Stimulated activated memory B cell treated with anti-CD40 and anti-IgM and Interleukin-4, amounts not matched to agents 10 μg/mL and 1 μg/mL and 100 μg/mL, for 72 hours (primary cell): ENCODE data around the gene PAQR4.
"Not testable (repeated sequence)": the region's sequence is repeated elsewhere in the genome, so short reads cannot be mapped to it uniquely, and the experiment has no call there.

ENCODE experiments used
- ATAC-seq: fragments of 150-1000 bp; cut with Tn5 transposase; 2 replicates; pipeline ENCODE4 v1.10.0; 2021
- H3K27ac Mint-ChIP-seq: one replicate; pipeline ENCODE4 v1.8.0; 2022; ENCODE audit warnings: mild to moderate bottlenecking, mixed read lengths
- H3K27me3 Mint-ChIP-seq: one replicate; pipeline ENCODE4 v1.8.0; 2022; ENCODE audit warnings: mixed read lengths
- H3K36me3 Mint-ChIP-seq: one replicate; pipeline ENCODE4 v1.8.0; 2022; ENCODE audit warnings: mixed read lengths
- H3K4me1 Mint-ChIP-seq: one replicate; pipeline ENCODE4 v1.8.0; 2022; ENCODE audit warnings: mixed read lengths
- H3K4me3 Mint-ChIP-seq: one replicate; pipeline ENCODE4 v1.8.0; 2022; ENCODE audit warnings: mild to moderate bottlenecking, moderate library complexity, mixed read lengths
- H3K9me3 Mint-ChIP-seq: one replicate; pipeline ENCODE4 v1.8.0; 2022; ENCODE audit warnings: mixed read lengths

Gene PAQR4

GRCh38 chr16:2934450-2934849 is 34.7 kb upstream of the PAQR4 start:
- H3K27ac Mint-ChIP-seq: no peak overlapping the region

GRCh38 chr16:2936436-2937011 is 32.6 kb upstream of the PAQR4 start:
- Mint-ChIP-seq H3K4me3 (no peak overlapping the region), H3K27ac (no peak overlapping the region), H3K9me3 (no peaks in the 10 kb centered on the region), H3K4me1 (peaks cover under 1% of the 10 kb centered on the region), H3K36me3 (peaks cover 69% of the 10 kb centered on the region), H3K27me3 (no peaks in the 10 kb centered on the region)
- no peak for ATAC-seq

More at GRCh38 chr16:2934450-2934849, 34.7 kb upstream of the PAQR4 start:
- Mint-ChIP-seq H3K9me3 (no peaks in the 10 kb centered on the region), H3K36me3 (peaks cover 59% of the 10 kb centered on the region), H3K27me3 (no peaks in the 10 kb centered on the region), H3K4me3 (no peak overlapping the region), H3K4me1 (no peaks in the 10 kb centered on the region)
- no peak for ATAC-seq

GRCh38 chr16:2937170-2937569 is 32.0 kb upstream of the PAQR4 start:
- ATAC-seq: no peak
- peaks cover 7% of the 10 kb centered on the region for H3K4me1 Mint-ChIP-seq
- peaks cover 70% of the 10 kb centered on the region for H3K36me3 Mint-ChIP-seq
- no peak overlapping the region for H3K4me3 Mint-ChIP-seq
- H3K27ac Mint-ChIP-seq: no peak overlapping the region
- H3K27me3 Mint-ChIP-seq: no peaks in the 10 kb centered on the region
- H3K9me3 Mint-ChIP-seq: no peaks in the 10 kb centered on the region

- H3K36me3 Mint-ChIP-seq: peaks cover 71% of the 10 kb centered on the region
- peaks cover 9% of the 10 kb centered on the region for H3K4me1 Mint-ChIP-seq
- no peaks in the 10 kb centered on the region for H3K27me3 Mint-ChIP-seq
- no peak overlapping the region for H3K4me3 Mint-ChIP-seq
- no peak overlapping the region for H3K27ac Mint-ChIP-seq
- H3K9me3 Mint-ChIP-seq: no peaks in the 10 kb centered on the region
- no peak for ATAC-seq
These were observed 30.9 kb upstream of the PAQR4 start for GRCh38 chr16:2938206-2938605.

GRCh38 chr16:2939968-2940367 is 29.2 kb upstream of the PAQR4 start:
- H3K27ac Mint-ChIP-seq: no peak overlapping the region
- H3K4me3 Mint-ChIP-seq: no peak overlapping the region
- H3K36me3 Mint-ChIP-seq: peaks cover 64% of the 10 kb centered on the region
- no peak for ATAC-seq
- no peaks in the 10 kb centered on the region for H3K9me3 Mint-ChIP-seq
- H3K4me1 Mint-ChIP-seq: peaks cover 9% of the 10 kb centered on the region
- no peaks in the 10 kb centered on the region for H3K27me3 Mint-ChIP-seq

GRCh38 chr16:2942045-2942444 is 27.1 kb upstream of the PAQR4 start:
- no peak for ATAC-seq
- no peak overlapping the region for H3K4me3 Mint-ChIP-seq
- no peaks in the 10 kb centered on the region for H3K27me3 Mint-ChIP-seq
- H3K4me1 Mint-ChIP-seq: peaks cover 9% of the 10 kb centered on the region
- peaks cover 51% of the 10 kb centered on the region for H3K36me3 Mint-ChIP-seq
- H3K9me3 Mint-ChIP-seq: no peaks in the 10 kb centered on the region
- no peak overlapping the region for H3K27ac Mint-ChIP-seq

- not testable (repeated sequence) for ATAC-seq, H3K4me3 Mint-ChIP-seq, H3K4me1 Mint-ChIP-seq, H3K27me3 Mint-ChIP-seq, H3K9me3 Mint-ChIP-seq, H3K27ac Mint-ChIP-seq
- peaks cover 47% of the 10 kb centered on the region for H3K36me3 Mint-ChIP-seq
These were observed 25.4 kb upstream of the PAQR4 start for GRCh38 chr16:2943716-2944115.

- Mint-ChIP-seq H3K27ac (no peak overlapping the region), H3K4me1 (peaks cover 7% of the 10 kb centered on the region), H3K27me3 (peaks cover 7% of the 10 kb centered on the region), H3K4me3 (no peak overlapping the region), H3K9me3 (no peaks in the 10 kb centered on the region), H3K36me3 (peaks cover 48% of the 10 kb centered on the region)
- no peak for ATAC-seq
These were observed 22.5 kb upstream of the PAQR4 start for GRCh38 chr16:2946649-2947048.

- Mint-ChIP-seq H3K9me3 (no peaks in the 10 kb centered on the region), H3K27me3 (peaks cover 25% of the 10 kb centered on the region), H3K27ac (no peak overlapping the region), H3K4me1 (peaks cover 7% of the 10 kb centered on the region), H3K36me3 (peaks cover 30% of the 10 kb centered on the region), H3K4me3 (no peak overlapping the region)
- no peak for ATAC-seq
These were observed 20.1 kb upstream of the PAQR4 start for GRCh38 chr16:2948807-2949704.

- Mint-ChIP-seq H3K36me3 (peaks cover 30% of the 10 kb centered on the region), H3K9me3 (no peaks in the 10 kb centered on the region), H3K4me1 (peaks cover 10% of the 10 kb centered on the region), H3K27ac (no peak overlapping the region), H3K27me3 (peaks cover 33% of the 10 kb centered on the region), H3K4me3 (no peak overlapping the region)
- no peak for ATAC-seq
These were observed 19.3 kb upstream of the PAQR4 start for GRCh38 chr16:2949705-2950352.

GRCh38 chr16:2950353-2950724 is 18.8 kb upstream of the PAQR4 start:
- H3K27me3 Mint-ChIP-seq: peaks cover 38% of the 10 kb centered on the region
- H3K36me3 Mint-ChIP-seq: peaks cover 30% of the 10 kb centered on the region
- no peak for ATAC-seq
- no peaks in the 10 kb centered on the region for H3K9me3 Mint-ChIP-seq
- no peak overlapping the region for H3K4me3 Mint-ChIP-seq
- peaks cover 10% of the 10 kb centered on the region for H3K4me1 Mint-ChIP-seq
- H3K27ac Mint-ChIP-seq: no peak overlapping the region

- peaks cover 10% of the 10 kb centered on the region for H3K4me1 Mint-ChIP-seq
- H3K27ac Mint-ChIP-seq: no peak overlapping the region
- peaks cover 30% of the 10 kb centered on the region for H3K36me3 Mint-ChIP-seq
- no peaks in the 10 kb centered on the region for H3K9me3 Mint-ChIP-seq
- peaks cover 42% of the 10 kb centered on the region for H3K27me3 Mint-ChIP-seq
- ATAC-seq: no peak
- H3K4me3 Mint-ChIP-seq: no peak overlapping the region
These were observed 18.4 kb upstream of the PAQR4 start for GRCh38 chr16:2950773-2951172.

GRCh38 chr16:2952679-2953078 is 16.5 kb upstream of the PAQR4 start:
- peaks cover 20% of the 10 kb centered on the region for H3K36me3 Mint-ChIP-seq
- peaks cover 61% of the 10 kb centered on the region for H3K27me3 Mint-ChIP-seq
- H3K4me1 Mint-ChIP-seq: peaks cover 10% of the 10 kb centered on the region
- H3K4me3 Mint-ChIP-seq: no peak overlapping the region
- ATAC-seq: no peak
- no peaks in the 10 kb centered on the region for H3K9me3 Mint-ChIP-seq
- no peak overlapping the region for H3K27ac Mint-ChIP-seq

GRCh38 chr16:2953706-2954627 is 15.2 kb upstream of the PAQR4 start:
- peaks cover 10% of the 10 kb centered on the region for H3K36me3 Mint-ChIP-seq
- H3K27me3 Mint-ChIP-seq: peaks cover 68% of the 10 kb centered on the region
- H3K4me3 Mint-ChIP-seq: no peak overlapping the region
- H3K27ac Mint-ChIP-seq: no peak overlapping the region
- ATAC-seq: no peak
- H3K9me3 Mint-ChIP-seq: no peaks in the 10 kb centered on the region
- H3K4me1 Mint-ChIP-seq: peaks cover 10% of the 10 kb centered on the region
